Endothelial cell of umbilical vein (primary cell): ENCODE data around the gene LRRIQ4. TPM values are rescaled to one million over a fixed set of nuclear protein-coding genes. Genes with fewer than 3 reads are reported as not detected.

Experiments
- BruUV-seq: library from RNA; stranded (reverse); fragments of 400-500 nt; replicated peaks from 2 replicates; lab custom pipeline; 2021; lab: Mats Ljungman, UMichigan
- CTCF ChIA-PET: fragments of 300-600, 350-600 bp; sonication (Branson Sonifier 250); formaldehyde crosslinking; loops from one replicate; lab custom pipeline; 2021; ENCODE audit warnings: antibody characterized with exemption, inconsistent platforms; lab: Charles Lee
- POLR2A ChIA-PET: fragments of 300-600, 350-600 bp; sonication (Branson Sonifier 250); formaldehyde crosslinking; loops from one replicate; lab custom pipeline; 2021; ENCODE audit warnings: antibody characterized with exemption, inconsistent platforms; lab: Charles Lee
- DNase-seq: peaks from one replicate; pipeline ENCODE4 v3.0.0-alpha.2; 2011; ENCODE audit warnings: low read depth, low spot score
- FAIRE-seq: peaks from 2 replicates; lab custom pipeline; 2011; peaks lifted over from hg19 to GRCh38; lab: Jason Lieb, UNC
- H2AFZ ChIP-seq: 2 replicates; pipeline ENCODE4 v1.6.0; 2012; ENCODE audit warnings: low read depth, low read length, control low read depth, inconsistent platforms
- H3K27ac ChIP-seq: 2 replicates; pipeline ENCODE4 v1.5.1; 2011; ENCODE audit warnings: low read depth, mild to moderate bottlenecking, control low read depth, low read length, moderate library complexity; ENCODE audit not compliant: insufficient read depth
- H3K27me3 ChIP-seq, 2 experiments: 2 replicates each; pipeline versions ENCODE4 v1.6.0 to v1.6.1; 2011; ENCODE audit warnings: low read length in 2 of 2, mixed read lengths in 1 of 2; ENCODE audit not compliant: control insufficient read depth in 2 of 2, insufficient read depth in 2 of 2
- H3K36me3 ChIP-seq, 2 experiments: 2 replicates in 1 of 2; 3 replicates in 1 of 2; pipeline ENCODE4 v1.5.1; 2011; ENCODE audit warnings: low read length in 2 of 2, mild to moderate bottlenecking in 1 of 2, moderate library complexity in 1 of 2; ENCODE audit not compliant: control insufficient read depth in 2 of 2, insufficient read depth in 2 of 2; ENCODE audit errors: extremely low read depth in 1 of 2
- H3K4me1 ChIP-seq: 3 replicates; pipeline ENCODE4 v1.5.1; 2011; ENCODE audit warnings: mild to moderate bottlenecking, low read length; ENCODE audit not compliant: control insufficient read depth, insufficient read depth; ENCODE audit errors: extremely low read depth
- H3K4me2 ChIP-seq: 2 replicates; pipeline ENCODE4 v1.6.1; 2011; ENCODE audit warnings: low read length, control low read depth, mixed read lengths; ENCODE audit not compliant: insufficient read depth
- H3K4me3 ChIP-seq, 3 experiments: fragments of 200-600 bp in 1 of 3; sonication (generic), shearing (Covaris generic) in 1 of 3; replicated peaks in 1 of 3; 2 replicates each; pipeline ENCODE4 v1.5.1; 2011 to 2016; ENCODE audit warnings: control low read depth in 3 of 3, low read length in 3 of 3, mild to moderate bottlenecking in 2 of 3, inconsistent platforms in 1 of 3, low read depth in 1 of 3, moderate library complexity in 1 of 3; ENCODE audit not compliant: insufficient read depth in 1 of 3
- H3K79me2 ChIP-seq: 2 replicates; pipeline ENCODE4 v1.6.0; 2012; ENCODE audit warnings: low read length, inconsistent platforms; ENCODE audit not compliant: control insufficient read depth, insufficient read depth
- H3K9ac ChIP-seq: replicated peaks from 2 replicates; pipeline ENCODE3; 2011; ENCODE audit warnings: low read length, control low read depth; ENCODE audit not compliant: insufficient read depth; ENCODE audit errors: extremely low read depth
- H3K9me1 ChIP-seq: replicated peaks from 3 replicates; pipeline ENCODE4 v1.6.0; 2011; ENCODE audit warnings: mild to moderate bottlenecking, low read length; ENCODE audit not compliant: control insufficient read depth, insufficient read depth; ENCODE audit errors: extremely low read depth
- H3K9me3 ChIP-seq: replicated peaks from 2 replicates; pipeline ENCODE4 v1.5.1; 2012; ENCODE audit warnings: low read length, inconsistent platforms; ENCODE audit not compliant: control insufficient read depth, insufficient read depth
- H4K20me1 ChIP-seq: replicated peaks from 2 replicates; pipeline ENCODE3; 2011; ENCODE audit warnings: mild to moderate bottlenecking, low read length; ENCODE audit not compliant: control insufficient read depth, insufficient read depth; ENCODE audit errors: extremely low read depth
- EZH2 ChIP-seq: IDR thresholded peaks from 2 replicates; pipeline ENCODE4 v1.6.1; 2012; ENCODE audit warnings: borderline replicate concordance, low read depth, mild to moderate bottlenecking, moderate library complexity, low read length, inconsistent platforms; ENCODE audit not compliant: severe bottlenecking
- GATA2 ChIP-seq: IDR thresholded peaks from 2 replicates; pipeline ENCODE4 v1.7.0; 2011; ENCODE audit warnings: low read depth, mild to moderate bottlenecking, moderate library complexity, mixed read lengths, low read length; ENCODE audit not compliant: insufficient read length, insufficient read depth
- MYC ChIP-seq: IDR thresholded peaks from one replicate; pipeline ENCODE4 v1.6.1; 2011; ENCODE audit warnings: mild to moderate bottlenecking, low read depth, low read length
- POLR2A ChIP-seq: IDR thresholded peaks from 2 replicates; pipeline ENCODE4 v1.6.1; 2012; ENCODE audit warnings: low read depth, mild to moderate bottlenecking, control low read depth, low read length
- POLR2AphosphoS5 ChIP-seq: IDR thresholded peaks from 2 replicates; pipeline ENCODE4 v1.6.1; 2012; ENCODE audit warnings: low read depth, mild to moderate bottlenecking, control low read depth, low read length, moderate library complexity; ENCODE audit not compliant: insufficient read depth
- dilution Hi-C: fragments of 300-500 bp; cut with MboI; formaldehyde crosslinking; loops from one replicate; pipeline ENCODE4 v1.15.0; 2019; ENCODE audit warnings: low sequenced_read_pairs; ENCODE audit not compliant: extremely low pct_ligation_motif_present
- intact Hi-C: fragments of 100-400 bp; cut with micrococcal nuclease; formaldehyde crosslinking; loops from one replicate; pipeline ENCODE4 v1.10.0; 2022
- polyA plus RNA-seq, 4 experiments: library from polyadenylated mRNA; depleted of rRNA in 3 of 4; stranded (reverse) in 3 of 4; unstranded in 1 of 4; fragments of >200 nt; gene quantifications; 2 replicates each; pipeline versions ENCODE4 v1.2.1 to v1.2.3, GENCODE V29; 2011 to 2012; ENCODE audit warnings: missing spikeins in 1 of 4
- total RNA-seq: library from RNA; stranded (reverse); gene quantifications from 2 replicates; pipeline ENCODE4 v1.2.3, GENCODE V29; 2021
- TF ChIP-seq, protein P1 (sequence below): IDR thresholded peaks from 2 replicates; pipeline ENCODE4 v1.6.1; 2011; ENCODE audit not compliant: insufficient read depth, insufficient read length
- TF ChIP-seq, protein P2 (sequence below), 2 donors: IDR thresholded peaks; 1 replicate in 1 of 2; 2 replicates in 1 of 2; pipeline ENCODE4 v1.5.1; 2011; ENCODE audit warnings: low read length in 2 of 2, mild to moderate bottlenecking in 2 of 2, moderate library complexity in 2 of 2, control low read depth in 1 of 2, inconsistent platforms in 1 of 2, low read depth in 1 of 2; ENCODE audit not compliant: insufficient read depth in 1 of 2; ENCODE audit errors: extremely low read depth in 1 of 2

LRRIQ4 gene
- total and polyA plus RNA-seq, 2 donors (not counting 3 experiments of a cell fraction or from before 2014, with no cell fraction given): 0.04 TPM; not detected in 1

DNA sequence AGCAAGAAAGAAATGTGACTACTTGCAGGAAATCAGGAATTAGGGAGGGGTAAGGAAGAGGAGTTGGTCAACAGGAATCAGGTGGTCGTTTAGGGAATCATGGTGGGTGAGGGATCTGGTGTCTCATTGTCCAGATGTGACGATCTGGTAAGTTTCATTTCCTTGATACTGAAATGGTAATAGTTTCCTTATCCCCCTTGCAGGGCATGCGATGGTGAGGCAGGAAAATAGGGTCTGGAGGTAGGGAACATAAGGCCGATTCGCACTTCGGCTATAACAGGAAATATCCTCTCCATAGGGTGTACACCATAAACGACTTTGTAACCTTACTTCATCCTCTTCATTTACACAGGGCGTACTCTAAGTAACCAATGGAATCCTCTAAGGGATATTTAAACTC is 608 bp downstream of the LRRIQ4 start:
- no peaks in the 10 kb centered on the region for H3K79me2 ChIP-seq
- no peak overlapping the region for H3K27ac ChIP-seq
- peak overlapping the region; percentile 95 for H2AFZ ChIP-seq
- no peaks in the 10 kb centered on the region for H3K9me1 ChIP-seq
- H3K4me2 ChIP-seq: peak overlapping the region; percentile 74
- no TSS peak for BruUV-seq
- CTCF ChIA-PET: no interaction called here
- intact Hi-C loops: loop anchor here (2.0 kb wide), 1 partner anchor 40 kb away; the partner anchor contains the start of gene MYNN
- H3K4me1 ChIP-seq: peaks cover 15% of the 10 kb centered on the region
- H3K27me3 ChIP-seq: peaks cover 3 to 4% of the 10 kb centered on the region in 2 experiments
- H3K9ac ChIP-seq: no peak overlapping the region
- no peak for TF ChIP-seq POLR2A
- H4K20me1 ChIP-seq: no peaks in the 10 kb centered on the region
- peaks cover 4% of the 10 kb centered on the region for H3K9me3 ChIP-seq
- POLR2A ChIA-PET: interaction anchor here (0.9 kb wide), 1 partner anchor 44 kb away, joined by 3 read pairs; the partner anchor contains the start of gene ACTRT3
- dilution Hi-C loops: no loop called here
- FAIRE-seq: no peak
- DNase-seq: no peak
- peak overlapping the region; percentile 4 to 48 (median 44) for H3K4me3 ChIP-seq
- H3K36me3 ChIP-seq: no peaks in the 10 kb centered on the region

- Histone ChIP-seq H3K27ac (no peak overlapping the region), H4K20me1 (no peaks in the 10 kb centered on the region), H3K9me1 (no peaks in the 10 kb centered on the region), H3K4me2 (peak overlapping the region; percentile 74), H3K36me3 (no peaks in the 10 kb centered on the region), H3K9ac (no peak overlapping the region), H3K4me1 (peaks cover 15% of the 10 kb centered on the region), H3K27me3 (peaks cover 3 to 8% of the 10 kb centered on the region in 2 experiments), H3K79me2 (no peaks in the 10 kb centered on the region), H3K4me3 (peak overlapping the region; percentile 4 to 48 (median 44)), H3K9me3 (peaks cover 4% of the 10 kb centered on the region), H2AFZ (peak overlapping the region; percentile 95)
- dilution Hi-C loops: no loop called here
- POLR2A ChIA-PET: no interaction called here
- no peak for FAIRE-seq
- CTCF ChIA-PET: no interaction called here
- no peak for TF ChIP-seq GATA2
- TF ChIP-seq, protein P1, sequence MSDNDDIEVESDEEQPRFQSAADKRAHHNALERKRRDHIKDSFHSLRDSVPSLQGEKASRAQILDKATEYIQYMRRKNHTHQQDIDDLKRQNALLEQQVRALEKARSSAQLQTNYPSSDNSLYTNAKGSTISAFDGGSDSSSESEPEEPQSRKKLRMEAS: peak; percentile 16
- TF ChIP-seq POLR2AphosphoS5: no peak
- no peak for TF ChIP-seq MYC
- TF ChIP-seq, protein P2, sequence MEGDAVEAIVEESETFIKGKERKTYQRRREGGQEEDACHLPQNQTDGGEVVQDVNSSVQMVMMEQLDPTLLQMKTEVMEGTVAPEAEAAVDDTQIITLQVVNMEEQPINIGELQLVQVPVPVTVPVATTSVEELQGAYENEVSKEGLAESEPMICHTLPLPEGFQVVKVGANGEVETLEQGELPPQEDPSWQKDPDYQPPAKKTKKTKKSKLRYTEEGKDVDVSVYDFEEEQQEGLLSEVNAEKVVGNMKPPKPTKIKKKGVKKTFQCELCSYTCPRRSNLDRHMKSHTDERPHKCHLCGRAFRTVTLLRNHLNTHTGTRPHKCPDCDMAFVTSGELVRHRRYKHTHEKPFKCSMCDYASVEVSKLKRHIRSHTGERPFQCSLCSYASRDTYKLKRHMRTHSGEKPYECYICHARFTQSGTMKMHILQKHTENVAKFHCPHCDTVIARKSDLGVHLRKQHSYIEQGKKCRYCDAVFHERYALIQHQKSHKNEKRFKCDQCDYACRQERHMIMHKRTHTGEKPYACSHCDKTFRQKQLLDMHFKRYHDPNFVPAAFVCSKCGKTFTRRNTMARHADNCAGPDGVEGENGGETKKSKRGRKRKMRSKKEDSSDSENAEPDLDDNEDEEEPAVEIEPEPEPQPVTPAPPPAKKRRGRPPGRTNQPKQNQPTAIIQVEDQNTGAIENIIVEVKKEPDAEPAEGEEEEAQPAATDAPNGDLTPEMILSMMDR (IDR thresholded peaks at IDR 0.05; ENCODE audit: extremely low read depth in 1 of 2, insufficient read depth in 1 of 2, low read depth in 1 of 2, low read length in 2 of 2): peak in 1 of 2 donors; percentile 59
- no peak for TF ChIP-seq EZH2
- intact Hi-C loops: loop anchor here (2.0 kb wide), 1 partner anchor 41 kb away; the partner anchor contains the start of gene MYNN
- BruUV-seq: no TSS peak
- DNase-seq: peak; percentile 28
These were observed 1.3 kb downstream of the LRRIQ4 start for GRCh38 chr3:169813757-169814517.
